Measurements from ENCODE around the gene USB1. TPM values are rescaled to one million over a fixed set of nuclear protein-coding genes. Genes with fewer than 3 reads are reported as not detected.

The USB1 gene
- total RNA-seq, 1 donor from 2014 or later, result 79.5 TPM

DNA sequence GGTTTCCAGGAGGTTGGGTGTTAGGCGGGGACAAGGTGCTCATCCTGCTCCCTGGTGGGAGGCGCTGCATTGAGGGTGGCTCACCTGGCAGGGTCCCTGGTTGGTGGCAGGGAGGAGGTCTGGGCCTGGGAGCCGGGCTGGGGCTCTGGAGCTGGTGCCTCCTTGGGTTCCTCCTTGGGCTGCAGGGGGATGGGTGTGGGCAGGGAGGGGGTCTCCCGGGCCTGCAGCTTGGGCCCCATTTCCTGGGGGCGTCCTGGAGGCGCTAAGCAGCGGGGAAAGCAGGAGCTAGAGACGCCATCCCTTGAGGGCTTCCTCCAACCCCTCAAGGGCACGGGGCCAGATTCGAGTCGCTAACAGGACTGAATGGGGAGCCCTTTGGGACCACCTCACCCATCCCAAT is 41.4 kb upstream of the USB1 start:
- H3K27me3 Mint-ChIP-seq (ENCODE audit: unreplicated experiment), result peaks cover 11% of the 10 kb centered on the region
- no peaks in the 10 kb centered on the region for H3K36me3 Mint-ChIP-seq (ENCODE audit: low read depth, unreplicated experiment)
- no peak overlapping the region for H3K27ac Mint-ChIP-seq (ENCODE audit: unreplicated experiment)
- no peaks in the 10 kb centered on the region for H3K9me3 Mint-ChIP-seq (ENCODE audit: unreplicated experiment)
- H3K4me3 Mint-ChIP-seq (ENCODE audit: unreplicated experiment), result no peak overlapping the region
- H3K4me1 Mint-ChIP-seq (ENCODE audit: unreplicated experiment), result no peaks in the 10 kb centered on the region
- TF ChIP-seq, protein P1, sequence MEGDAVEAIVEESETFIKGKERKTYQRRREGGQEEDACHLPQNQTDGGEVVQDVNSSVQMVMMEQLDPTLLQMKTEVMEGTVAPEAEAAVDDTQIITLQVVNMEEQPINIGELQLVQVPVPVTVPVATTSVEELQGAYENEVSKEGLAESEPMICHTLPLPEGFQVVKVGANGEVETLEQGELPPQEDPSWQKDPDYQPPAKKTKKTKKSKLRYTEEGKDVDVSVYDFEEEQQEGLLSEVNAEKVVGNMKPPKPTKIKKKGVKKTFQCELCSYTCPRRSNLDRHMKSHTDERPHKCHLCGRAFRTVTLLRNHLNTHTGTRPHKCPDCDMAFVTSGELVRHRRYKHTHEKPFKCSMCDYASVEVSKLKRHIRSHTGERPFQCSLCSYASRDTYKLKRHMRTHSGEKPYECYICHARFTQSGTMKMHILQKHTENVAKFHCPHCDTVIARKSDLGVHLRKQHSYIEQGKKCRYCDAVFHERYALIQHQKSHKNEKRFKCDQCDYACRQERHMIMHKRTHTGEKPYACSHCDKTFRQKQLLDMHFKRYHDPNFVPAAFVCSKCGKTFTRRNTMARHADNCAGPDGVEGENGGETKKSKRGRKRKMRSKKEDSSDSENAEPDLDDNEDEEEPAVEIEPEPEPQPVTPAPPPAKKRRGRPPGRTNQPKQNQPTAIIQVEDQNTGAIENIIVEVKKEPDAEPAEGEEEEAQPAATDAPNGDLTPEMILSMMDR (IDR thresholded peaks at IDR 0.05; ENCODE audit: unreplicated experiment), result no peak
- DNase-seq (ENCODE audit: low spot score), result no peak

DNA sequence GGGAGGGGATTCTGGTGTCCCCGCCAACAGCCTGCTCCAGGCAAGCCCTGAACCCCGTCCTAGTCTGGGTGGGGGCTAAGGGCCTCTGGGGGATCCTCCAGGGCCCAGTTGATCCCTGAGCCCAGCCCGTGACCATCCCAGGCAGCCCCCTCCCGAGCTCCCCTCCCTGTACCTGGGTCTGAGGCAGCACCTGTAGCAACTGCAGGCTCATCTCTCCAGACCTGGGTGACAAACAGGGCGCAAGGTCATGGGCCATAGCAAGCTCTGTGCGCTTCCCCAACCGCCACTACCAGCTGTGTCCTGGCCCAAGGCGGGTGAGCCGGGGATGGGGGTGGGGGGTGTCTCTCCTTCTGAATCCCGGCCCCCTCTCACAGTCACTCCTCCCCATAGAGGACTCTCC is 40.9 kb upstream of the USB1 start:
- TF ChIP-seq, protein P1 (IDR thresholded peaks at IDR 0.05; ENCODE audit: unreplicated experiment), result no peak
- Mint-ChIP-seq H3K27ac (ENCODE audit: unreplicated experiment) (no peak overlapping the region), H3K27me3 (ENCODE audit: unreplicated experiment) (peaks cover 13% of the 10 kb centered on the region), H3K4me1 (ENCODE audit: unreplicated experiment) (no peaks in the 10 kb centered on the region), H3K4me3 (ENCODE audit: unreplicated experiment) (no peak overlapping the region), H3K36me3 (ENCODE audit: low read depth, unreplicated experiment) (no peaks in the 10 kb centered on the region), H3K9me3 (ENCODE audit: unreplicated experiment) (no peaks in the 10 kb centered on the region)
- no peak for DNase-seq (ENCODE audit: low spot score)

DNA sequence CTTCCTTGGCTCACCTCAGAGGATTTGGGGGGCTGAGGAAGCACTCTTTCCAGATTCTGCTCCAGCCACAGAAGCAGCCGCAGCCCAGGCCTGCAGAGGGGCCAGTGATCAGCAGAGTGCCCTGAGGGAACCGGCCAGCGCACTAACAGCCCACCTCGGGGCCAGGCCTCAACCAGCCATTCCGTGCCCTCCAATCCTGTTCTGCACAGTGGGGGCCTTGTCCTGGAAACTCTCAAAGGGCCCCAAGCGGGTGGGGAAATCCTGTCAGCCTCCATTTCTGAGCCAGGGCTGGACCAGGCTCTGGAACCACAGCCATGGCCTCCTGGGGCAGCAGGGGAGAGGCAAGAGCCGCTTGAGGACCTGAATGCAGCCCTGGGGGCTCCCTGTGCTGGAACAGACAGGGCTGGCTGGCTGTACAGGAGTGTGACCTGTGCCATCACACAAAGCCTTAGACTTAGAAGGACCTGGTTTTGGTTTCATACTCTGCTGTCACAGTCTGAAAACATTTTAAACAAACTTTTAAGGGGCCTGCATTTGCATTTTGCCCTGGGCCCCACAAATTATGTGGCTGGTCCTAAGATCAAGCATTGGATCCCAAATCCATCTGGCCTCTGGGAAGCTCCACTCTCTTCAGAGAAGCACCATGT is 40.3 kb upstream of the USB1 start:
- TF ChIP-seq, protein P1 (IDR thresholded peaks at IDR 0.05; ENCODE audit: unreplicated experiment), result no peak
- no peaks in the 10 kb centered on the region for H3K4me1 Mint-ChIP-seq (ENCODE audit: unreplicated experiment)
- no peak for DNase-seq (ENCODE audit: low spot score)
- H3K36me3 Mint-ChIP-seq (ENCODE audit: low read depth, unreplicated experiment), result no peaks in the 10 kb centered on the region
- peaks cover 14% of the 10 kb centered on the region for H3K27me3 Mint-ChIP-seq (ENCODE audit: unreplicated experiment)
- H3K4me3 Mint-ChIP-seq (ENCODE audit: unreplicated experiment), result no peak overlapping the region
- no peak overlapping the region for H3K27ac Mint-ChIP-seq (ENCODE audit: unreplicated experiment)
- H3K9me3 Mint-ChIP-seq (ENCODE audit: unreplicated experiment), result no peaks in the 10 kb centered on the region

DNA sequence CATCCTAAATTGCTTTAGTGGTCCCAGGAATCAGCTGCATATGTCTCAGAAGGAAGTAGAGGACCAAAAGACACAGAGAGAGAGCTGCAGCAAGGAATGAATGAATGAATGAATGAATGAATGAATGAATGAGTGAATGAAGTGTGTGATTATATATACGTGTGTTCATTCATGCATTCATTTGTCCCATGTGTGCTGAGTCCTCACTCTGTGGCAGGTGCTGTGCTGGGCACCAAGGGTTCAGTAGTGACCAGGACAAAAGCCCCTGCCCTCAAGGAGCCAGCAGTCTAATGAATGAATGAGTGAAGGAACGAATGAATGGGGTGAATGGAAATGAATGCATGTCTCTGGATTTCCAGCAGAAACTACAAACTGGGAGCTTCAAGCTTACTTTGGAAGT is 39.7 kb upstream of the USB1 start:
- Mint-ChIP-seq H3K27ac (ENCODE audit: unreplicated experiment) (no peak overlapping the region), H3K4me3 (ENCODE audit: unreplicated experiment) (no peak overlapping the region), H3K36me3 (ENCODE audit: low read depth, unreplicated experiment) (no peaks in the 10 kb centered on the region), H3K4me1 (ENCODE audit: unreplicated experiment) (no peaks in the 10 kb centered on the region), H3K27me3 (ENCODE audit: unreplicated experiment) (peaks cover 16% of the 10 kb centered on the region), H3K9me3 (ENCODE audit: unreplicated experiment) (no peaks in the 10 kb centered on the region)
- TF ChIP-seq, protein P1 (IDR thresholded peaks at IDR 0.05; ENCODE audit: unreplicated experiment), result no peak
- no peak for DNase-seq (ENCODE audit: low spot score)

DNA sequence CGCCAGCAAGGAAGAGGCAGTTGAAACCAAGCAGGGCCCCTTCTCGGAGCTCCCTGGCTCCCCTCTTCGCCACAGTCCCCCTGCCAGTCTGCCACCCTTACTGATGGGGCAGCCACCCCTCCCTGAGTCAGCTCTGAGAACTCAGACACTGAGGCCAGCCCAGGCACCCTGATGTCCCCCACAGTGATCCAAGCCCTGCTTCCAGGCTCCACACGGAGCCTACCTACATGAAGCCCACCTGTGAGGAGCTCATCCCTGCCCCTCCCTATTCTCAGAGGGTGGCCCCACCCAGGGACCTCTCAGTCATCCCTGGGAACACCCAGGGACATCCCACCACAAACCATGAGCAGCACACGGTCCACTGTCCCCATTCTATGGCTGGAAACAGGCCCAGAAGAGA is 39.2 kb upstream of the USB1 start:
- Mint-ChIP-seq H3K9me3 (ENCODE audit: unreplicated experiment) (no peaks in the 10 kb centered on the region), H3K27ac (ENCODE audit: unreplicated experiment) (no peak overlapping the region), H3K36me3 (ENCODE audit: low read depth, unreplicated experiment) (no peaks in the 10 kb centered on the region), H3K27me3 (ENCODE audit: unreplicated experiment) (peaks cover 16% of the 10 kb centered on the region), H3K4me3 (ENCODE audit: unreplicated experiment) (no peak overlapping the region), H3K4me1 (ENCODE audit: unreplicated experiment) (no peaks in the 10 kb centered on the region)
- TF ChIP-seq, protein P1 (IDR thresholded peaks at IDR 0.05; ENCODE audit: unreplicated experiment), result no peak
- no peak for DNase-seq (ENCODE audit: low spot score)
